Spinal cord (tissue), 10 donors: ENCODE results near the gene KRT15. TPM values are rescaled to one million over a fixed set of nuclear protein-coding genes. Genes with fewer than 3 reads are reported as not detected.

Experiments used
- DNase-seq, 6 donors: peaks; one replicate each; pipeline versions ENCODE4 v3.0.0 to v3.0.0-alpha.2; 2013 to 2015; ENCODE audit warnings: low spot score in 6 of 6, low read depth in 4 of 6
- H3K27ac ChIP-seq: one replicate; pipeline ENCODE4 v1.5.1; 2013; ENCODE audit warnings: low read depth, low read length, control low read depth
- H3K27me3 ChIP-seq: one replicate; pipeline ENCODE4 v1.6.1; 2013; ENCODE audit warnings: low read length; ENCODE audit not compliant: control insufficient read depth, insufficient read depth
- H3K36me3 ChIP-seq: one replicate; pipeline ENCODE4 v1.6.1; 2013; ENCODE audit warnings: low read length; ENCODE audit not compliant: control insufficient read depth, insufficient read depth
- H3K4me1 ChIP-seq: one replicate; pipeline ENCODE4 v1.6.1; 2013; ENCODE audit warnings: low read length; ENCODE audit not compliant: control insufficient read depth, insufficient read depth
- H3K4me3 ChIP-seq: one replicate; pipeline ENCODE4 v1.5.1; 2013; ENCODE audit warnings: low read depth, low read length, control low read depth
- H3K9me3 ChIP-seq: one replicate; pipeline ENCODE4 v1.6.1; 2013; ENCODE audit warnings: low read length; ENCODE audit not compliant: control insufficient read depth, insufficient read depth
- WGBS: methylation state at CpG from one replicate; pipeline ENCODE4 v1.1.5; 2013; ENCODE audit warnings: missing lambda C conversion rate; ENCODE audit not compliant: insufficient coverage; 5-methylcytosine and 5-hydroxymethylcytosine counted together
- polyA plus RNA-seq, 2 donors: library from polyadenylated mRNA; unstranded; fragments of 120-200 nt; gene quantifications; one replicate each; pipeline ENCODE4 v1.2.1, GENCODE V29; 2013; ENCODE audit not compliant: insufficient read length in 2 of 2
- total RNA-seq, 2 donors: library from RNA; depleted of rRNA in 1 of 2; stranded (reverse); fragments of 120-200 nt in 1 of 2; fragments of >200 nt in 1 of 2; gene quantifications; one replicate each; pipeline versions ENCODE4 v1.2.3 to v1.2.4, GENCODE V29; 2013 to 2014
- donor health status: healthy.

KRT15 gene
- total and polyA plus RNA-seq, 4 donors: 0.18 to 0.29 (median 0.22) TPM; not detected in 1

DNA sequence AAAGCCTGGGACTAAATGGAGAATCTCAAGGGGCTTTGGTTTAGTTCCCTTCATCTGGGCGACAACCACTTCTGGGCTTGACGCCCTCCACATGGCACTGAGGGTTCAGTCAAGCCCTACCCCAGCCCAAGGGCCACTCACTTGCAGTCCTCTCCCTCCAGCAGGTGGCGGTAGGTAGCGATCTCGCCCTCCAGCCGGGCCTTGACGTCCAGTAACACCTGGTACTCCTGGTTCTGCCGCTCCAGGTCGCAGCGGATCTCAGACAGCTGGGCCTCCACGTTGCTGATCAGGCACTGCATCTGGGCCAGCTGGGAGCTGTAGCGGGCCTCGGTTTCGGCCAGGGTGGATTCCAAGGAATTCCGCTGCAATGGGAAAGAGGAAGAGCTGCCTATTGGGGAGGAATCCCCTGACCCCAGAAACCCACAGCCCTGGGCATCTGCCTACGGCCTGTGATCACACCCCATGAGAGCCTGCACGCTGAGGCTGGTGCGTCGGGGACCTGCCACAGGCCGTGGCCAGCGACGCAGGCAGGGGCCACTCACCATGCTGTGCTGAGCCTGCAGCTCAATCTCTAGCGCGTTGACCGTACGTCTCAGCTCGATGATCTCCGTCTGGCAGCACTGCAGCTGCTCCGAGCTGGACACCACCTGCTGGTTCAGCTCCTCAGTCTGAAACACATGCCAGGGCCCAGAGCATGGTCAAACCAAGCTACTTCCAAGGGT is 31.7 kb downstream of the KRT15 start:
- DNase-seq: no peak
- 59% methylated on average over 28 of the region's 29 CpGs for WGBS

DNA sequence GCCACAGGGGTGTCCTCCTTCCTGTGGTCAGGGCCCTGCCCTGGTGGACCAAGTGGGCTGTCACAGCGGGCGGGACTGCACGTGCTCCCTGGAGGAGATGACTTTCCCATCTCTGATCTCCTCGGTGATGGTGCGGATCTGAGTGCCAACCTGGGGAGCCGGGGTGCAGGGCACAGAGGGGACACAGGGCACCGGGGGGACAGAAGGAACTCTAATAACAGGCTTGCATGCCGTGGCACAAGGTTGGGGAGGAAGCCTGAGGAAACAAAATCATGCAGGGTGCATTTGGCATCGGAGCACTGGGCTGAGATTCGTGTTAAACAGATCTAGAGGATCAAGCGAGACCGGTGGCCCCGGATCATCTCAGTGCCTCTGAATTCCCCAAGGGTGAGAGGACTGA is 32.4 kb downstream of the KRT15 start:
- Histone ChIP-seq H3K27me3 (no peaks in the 10 kb centered on the region), H3K9me3 (no peaks in the 10 kb centered on the region)
- 98% methylated on average over 11 of the region's 13 CpGs for WGBS

More for the DNA sequence above, 31.7 kb downstream of the KRT15 start:
- Histone ChIP-seq H3K9me3 (no peaks in the 10 kb centered on the region), H3K36me3 (no peaks in the 10 kb centered on the region), H3K4me1 (no peaks in the 10 kb centered on the region), H3K4me3 (no peak overlapping the region), H3K27ac (no peak overlapping the region), H3K27me3 (no peaks in the 10 kb centered on the region)

DNA sequence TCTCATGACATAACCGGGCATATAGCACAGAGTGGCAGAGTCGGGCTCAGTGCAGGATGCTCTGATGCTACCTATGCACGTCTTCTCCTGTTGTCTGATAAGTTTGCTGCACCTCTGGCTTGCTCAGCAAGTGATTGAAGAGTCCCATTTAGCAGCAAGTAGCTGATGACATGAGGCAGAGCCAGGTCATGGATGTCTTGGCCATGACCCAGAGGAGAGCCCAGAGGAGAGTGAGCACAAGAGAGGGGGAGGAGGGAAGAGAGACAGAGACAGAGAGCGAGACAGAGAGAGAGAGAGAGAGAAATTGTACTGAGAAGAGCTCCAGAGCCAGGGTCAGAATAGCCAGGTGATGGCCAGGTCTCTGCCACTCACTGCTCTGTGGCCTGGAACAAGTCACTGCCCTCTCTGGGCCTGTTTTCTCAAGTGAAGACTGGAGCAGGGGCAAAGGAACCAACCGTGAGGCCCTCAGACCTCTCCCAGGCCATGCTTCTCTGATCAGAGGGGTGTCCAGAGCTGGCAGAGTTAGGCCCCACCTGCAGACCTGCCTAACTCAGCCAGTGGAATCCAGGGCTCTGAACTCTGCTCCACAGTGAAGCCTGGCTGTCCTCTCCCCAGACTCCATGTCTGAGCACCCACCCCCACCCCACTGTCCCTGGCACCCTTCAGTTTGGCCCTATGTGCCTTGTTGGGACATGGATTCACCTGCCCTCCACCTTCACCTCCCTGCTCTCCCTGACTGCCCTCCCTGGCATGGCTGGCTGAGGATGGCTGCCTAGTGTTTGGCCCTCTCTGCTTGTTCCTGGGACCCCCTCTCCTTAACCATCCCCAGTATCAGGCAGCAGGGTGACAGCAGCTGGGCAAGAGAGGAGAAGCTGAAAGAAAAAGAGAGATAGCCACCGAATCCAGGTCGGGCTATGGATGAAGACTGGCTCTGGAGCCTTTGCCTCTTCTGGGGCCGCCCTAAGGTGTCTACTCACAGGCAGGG is 33.5 kb downstream of the KRT15 start:
- Histone ChIP-seq H3K9me3 (no peaks in the 10 kb centered on the region), H3K4me3 (no peak overlapping the region), H3K27me3 (no peaks in the 10 kb centered on the region), H3K4me1 (no peaks in the 10 kb centered on the region), H3K36me3 (no peaks in the 10 kb centered on the region), H3K27ac (no peak overlapping the region)
- WGBS: 86% methylated on average over 8 of the region's 8 CpGs
- no peak for DNase-seq

More for the DNA sequence above, 32.4 kb downstream of the KRT15 start:
- Histone ChIP-seq H3K36me3 (no peaks in the 10 kb centered on the region), H3K4me3 (no peak overlapping the region), H3K27ac (no peak overlapping the region), H3K4me1 (no peaks in the 10 kb centered on the region)
- DNase-seq: no peak

DNA sequence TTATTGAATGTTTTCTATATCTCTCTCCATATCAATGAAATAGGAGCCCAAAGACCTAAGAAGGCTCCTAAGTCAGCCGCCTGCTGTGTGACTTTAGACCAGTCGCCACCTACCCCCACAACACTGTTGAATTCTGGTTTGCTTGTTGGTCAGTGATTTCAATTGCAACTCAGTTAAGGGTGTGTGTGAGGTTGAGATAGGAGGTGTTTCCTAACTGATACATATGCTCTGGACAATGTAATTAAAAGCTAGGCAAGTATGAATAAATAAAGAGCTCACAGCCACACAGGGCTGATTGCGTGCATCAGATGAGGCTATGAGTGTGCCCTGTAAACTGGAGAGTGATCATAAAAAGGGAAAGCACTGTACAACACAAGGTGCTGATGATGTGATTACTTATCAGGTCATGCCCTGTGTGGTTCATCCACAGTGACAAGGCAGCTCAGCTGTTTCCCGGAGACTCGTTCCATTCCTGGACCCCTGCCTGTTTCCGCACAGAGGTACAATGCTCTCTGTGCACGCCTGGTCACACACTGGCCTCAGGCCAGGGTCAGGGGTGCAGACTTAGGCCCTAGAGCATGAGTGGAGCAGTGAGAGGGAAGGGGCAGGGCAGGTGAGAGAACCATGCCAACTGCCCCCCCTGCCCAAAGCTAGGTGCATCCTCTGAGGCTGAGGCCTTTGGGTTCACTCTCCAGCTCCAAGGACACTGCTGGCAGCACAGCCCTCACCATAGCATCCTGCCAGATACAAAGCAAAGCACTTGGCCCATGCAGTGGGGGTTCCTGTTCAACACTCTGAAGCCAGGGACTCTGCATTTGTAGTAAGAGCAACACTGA is 34.5 kb downstream of the KRT15 start:
- WGBS: 59% methylated on average over 5 of the region's 7 CpGs
- Histone ChIP-seq H3K9me3 (no peaks in the 10 kb centered on the region), H3K4me3 (no peak overlapping the region), H3K36me3 (no peaks in the 10 kb centered on the region), H3K27ac (no peak overlapping the region), H3K4me1 (no peaks in the 10 kb centered on the region), H3K27me3 (no peaks in the 10 kb centered on the region)
- no peak for DNase-seq

DNA sequence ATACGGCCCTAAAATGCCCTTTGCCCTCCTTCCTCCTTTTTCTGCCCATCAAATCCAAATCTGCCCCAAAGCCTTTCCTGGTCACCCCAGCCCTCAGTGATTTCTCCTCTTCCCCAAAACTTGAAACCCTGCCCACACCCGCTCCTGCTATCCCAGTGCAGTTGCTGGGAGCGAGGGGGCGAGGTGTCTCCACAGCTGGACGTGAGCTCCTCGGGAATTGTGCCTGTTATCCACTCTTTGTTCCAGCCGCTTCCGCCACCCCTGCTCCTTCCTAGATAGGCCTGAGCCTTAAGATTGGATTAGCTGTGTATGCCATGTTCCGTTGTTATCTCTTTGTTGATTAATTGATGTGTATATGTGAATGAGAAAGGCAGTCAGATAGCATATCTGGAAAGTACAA is 35.2 kb downstream of the KRT15 start:
- no peaks in the 10 kb centered on the region for H3K4me1 ChIP-seq
- no peaks in the 10 kb centered on the region for H3K36me3 ChIP-seq
- no peak overlapping the region for H3K4me3 ChIP-seq
- DNase-seq: no peak
- 71% methylated on average over 6 of the region's 9 CpGs for WGBS
- H3K27ac ChIP-seq: no peak overlapping the region
- no peaks in the 10 kb centered on the region for H3K27me3 ChIP-seq
- H3K9me3 ChIP-seq: no peaks in the 10 kb centered on the region

DNA sequence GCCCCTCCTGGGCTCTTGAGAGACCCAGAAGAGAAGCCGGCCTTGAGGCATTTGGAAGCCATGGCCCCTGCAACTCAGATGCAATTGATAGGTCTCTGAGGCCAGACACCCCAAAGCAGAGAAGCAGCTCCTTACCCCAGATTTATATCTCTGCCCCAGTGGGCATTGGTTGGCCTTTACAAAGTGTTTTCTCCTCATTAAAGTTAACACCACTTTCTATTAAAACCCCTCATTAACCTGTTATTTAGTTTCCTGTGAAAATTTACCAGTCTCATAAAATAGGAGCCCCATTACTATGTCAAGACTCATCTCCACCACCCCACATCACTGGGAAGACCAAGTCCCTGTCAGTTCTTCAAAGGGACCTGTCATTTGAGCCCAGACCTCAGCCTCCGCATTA is 37.7 kb downstream of the KRT15 start, which contains the start of gene KRT35:
TSS of gene KRT35 (minus strand) at position 116 of the 400 bp plus-strand sequence. CDS start at position 62, 54 bp downstream.
- DNase-seq: no peak
- no peaks in the 10 kb centered on the region for H3K9me3 ChIP-seq
- H3K36me3 ChIP-seq: no peaks in the 10 kb centered on the region
- no CpG with 5 or more reads among the region's 2 CpGs for WGBS
- no peak within 1 kb of the TSS for H3K27ac ChIP-seq
- no peaks in the 10 kb centered on the region for H3K4me1 ChIP-seq
- no peak within 1 kb of the TSS for H3K4me3 ChIP-seq
- H3K27me3 ChIP-seq: no peaks in the 10 kb centered on the region

DNA sequence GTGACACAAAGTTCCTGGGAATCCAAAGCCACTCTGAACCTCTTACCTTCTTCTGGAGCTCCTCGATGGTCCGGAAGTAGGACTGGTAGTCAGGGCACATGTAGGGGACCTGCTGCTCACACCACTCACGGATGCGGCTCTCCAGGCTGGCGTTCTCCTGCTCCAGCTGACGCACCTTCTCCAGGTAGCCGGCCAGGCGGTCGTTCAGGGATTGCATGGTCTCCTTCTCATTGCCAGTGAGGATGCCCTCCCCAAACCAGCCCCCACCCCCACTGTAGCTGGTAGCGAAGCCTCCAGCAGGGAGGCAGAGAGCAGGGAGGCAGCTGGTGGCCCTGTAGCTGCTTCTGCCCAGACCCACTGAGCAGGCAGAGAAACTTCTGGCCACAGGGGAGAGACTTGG is 38.1 kb downstream of the KRT15 start:
- H3K9me3 ChIP-seq: no peaks in the 10 kb centered on the region
- DNase-seq: no peak
- no peak overlapping the region for H3K4me3 ChIP-seq
- WGBS: 92% methylated on average over 10 of the region's 10 CpGs
- H3K4me1 ChIP-seq: no peaks in the 10 kb centered on the region
- H3K27ac ChIP-seq: no peak overlapping the region
- no peaks in the 10 kb centered on the region for H3K27me3 ChIP-seq
- H3K36me3 ChIP-seq: no peaks in the 10 kb centered on the region

DNA sequence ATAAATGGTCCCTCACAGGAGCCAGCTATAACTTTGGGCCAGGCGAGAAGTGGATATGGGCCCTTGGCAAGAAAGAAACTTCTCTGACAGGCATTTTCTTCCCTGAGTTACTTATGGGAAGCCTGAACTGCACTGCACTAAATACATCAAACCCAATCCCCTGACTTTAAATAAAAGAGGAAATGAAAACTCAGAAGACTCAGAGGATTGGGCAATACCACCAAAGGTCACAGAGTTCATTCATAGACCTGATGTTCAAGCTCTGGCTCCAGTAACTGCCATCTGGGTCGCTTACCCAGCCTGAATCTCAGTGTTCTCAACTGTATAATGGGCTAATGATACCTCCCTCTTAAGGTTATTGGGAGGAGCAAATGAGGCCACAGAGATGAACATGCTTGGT is 38.6 kb downstream of the KRT15 start:
- Histone ChIP-seq H3K4me1 (no peaks in the 10 kb centered on the region), H3K4me3 (no peak overlapping the region), H3K27me3 (no peaks in the 10 kb centered on the region), H3K9me3 (no peaks in the 10 kb centered on the region), H3K36me3 (no peaks in the 10 kb centered on the region), H3K27ac (no peak overlapping the region)
- no peak for DNase-seq
- WGBS: no CpG with 5 or more reads among the region's 2 CpGs

DNA sequence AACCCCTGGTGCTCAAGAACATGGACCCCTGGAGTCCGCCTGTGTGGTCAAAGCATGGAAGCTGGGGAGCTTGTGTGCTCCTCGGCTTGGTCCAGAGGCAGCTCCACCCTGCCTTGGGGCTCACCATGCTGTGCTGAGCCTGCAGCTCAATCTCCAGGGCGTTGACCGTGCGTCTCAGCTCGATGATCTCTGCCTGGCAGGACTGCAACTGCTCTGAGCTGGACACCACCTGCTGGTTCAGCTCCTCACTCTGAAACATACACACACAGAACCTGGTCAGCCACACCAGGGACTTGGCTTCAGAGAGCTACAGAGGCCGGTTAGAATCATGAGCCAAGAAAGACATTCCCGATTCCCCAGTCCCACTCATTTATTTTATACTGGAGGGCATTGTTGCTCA is 40.5 kb downstream of the KRT15 start:
- DNase-seq: no peak
- WGBS: 85% methylated on average over 6 of the region's 8 CpGs
- no peaks in the 10 kb centered on the region for H3K9me3 ChIP-seq

More for the DNA sequence above, 40.5 kb downstream of the KRT15 start:
- H3K27ac ChIP-seq: no peak overlapping the region
- H3K36me3 ChIP-seq: no peaks in the 10 kb centered on the region
- no peak overlapping the region for H3K4me3 ChIP-seq
- H3K27me3 ChIP-seq: no peaks in the 10 kb centered on the region
- H3K4me1 ChIP-seq: no peaks in the 10 kb centered on the region
